Cardiac septum (tissue), 1 donor: ENCODE measurements around the gene CERK. TPM values are rescaled to one million over a fixed set of nuclear protein-coding genes. Genes with fewer than 3 reads are reported as not detected.
"Not testable (repeated sequence)": the region's sequence is repeated elsewhere in the genome, so short reads cannot be mapped to it uniquely, and the experiment has no call there.

ENCODE experiments used
- DNase-seq: peaks from one replicate; pipeline ENCODE4 v3.0.0-alpha.2; 2020; ENCODE audit warnings: low spot score
- intact Hi-C: fragments of 100-400 bp; cut with DNase I; formaldehyde crosslinking; loops from one replicate; pipeline ENCODE4 v1.14.0; 2022
- total RNA-seq: library from RNA; stranded (reverse); fragmentation: NEBNext Ultra II Directional; extraction: Animal tissue kit (Norgen Biotek cat#: 25700); gene quantifications from one replicate; pipeline ENCODE4 v1.2.1, GENCODE V29; 2021
- donor health status: DM: no; HTN: no; CAD: no.

The CERK gene
- total RNA-seq, 1 donor from 2014 or later = 60.0 TPM

GRCh38 chr22:46737105-46737975, 712 bp downstream of the CERK start:
- intact Hi-C loops = loop anchor here (5.0 kb wide), 2 partner anchors 160 to 190 kb away; no protein-coding TSS in a partner anchor
- no peak for DNase-seq

DNA sequence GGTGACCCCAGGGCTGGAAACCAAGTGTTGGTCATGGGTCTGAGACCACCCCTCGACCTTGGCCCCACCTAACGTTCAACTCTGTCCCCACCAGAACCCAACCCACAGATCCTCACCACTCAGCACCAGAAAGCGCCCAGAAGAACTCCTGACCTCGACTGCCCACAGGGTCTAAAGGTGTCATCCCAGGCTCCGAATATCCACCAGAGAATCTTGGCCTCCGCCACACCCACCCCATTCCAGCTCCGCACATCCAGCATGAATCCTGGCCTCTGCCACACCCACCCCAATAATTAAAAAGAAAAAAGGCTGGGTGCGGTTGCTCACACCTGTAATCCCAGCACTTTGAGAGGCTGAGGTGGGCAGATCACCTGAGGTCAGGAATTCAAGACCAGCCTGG, 1.3 kb downstream of the CERK start:
- intact Hi-C loops = loop anchor here (5.0 kb wide), 2 partner anchors 159 to 189 kb away; no protein-coding TSS in a partner anchor
- DNase-seq = no peak

DNA sequence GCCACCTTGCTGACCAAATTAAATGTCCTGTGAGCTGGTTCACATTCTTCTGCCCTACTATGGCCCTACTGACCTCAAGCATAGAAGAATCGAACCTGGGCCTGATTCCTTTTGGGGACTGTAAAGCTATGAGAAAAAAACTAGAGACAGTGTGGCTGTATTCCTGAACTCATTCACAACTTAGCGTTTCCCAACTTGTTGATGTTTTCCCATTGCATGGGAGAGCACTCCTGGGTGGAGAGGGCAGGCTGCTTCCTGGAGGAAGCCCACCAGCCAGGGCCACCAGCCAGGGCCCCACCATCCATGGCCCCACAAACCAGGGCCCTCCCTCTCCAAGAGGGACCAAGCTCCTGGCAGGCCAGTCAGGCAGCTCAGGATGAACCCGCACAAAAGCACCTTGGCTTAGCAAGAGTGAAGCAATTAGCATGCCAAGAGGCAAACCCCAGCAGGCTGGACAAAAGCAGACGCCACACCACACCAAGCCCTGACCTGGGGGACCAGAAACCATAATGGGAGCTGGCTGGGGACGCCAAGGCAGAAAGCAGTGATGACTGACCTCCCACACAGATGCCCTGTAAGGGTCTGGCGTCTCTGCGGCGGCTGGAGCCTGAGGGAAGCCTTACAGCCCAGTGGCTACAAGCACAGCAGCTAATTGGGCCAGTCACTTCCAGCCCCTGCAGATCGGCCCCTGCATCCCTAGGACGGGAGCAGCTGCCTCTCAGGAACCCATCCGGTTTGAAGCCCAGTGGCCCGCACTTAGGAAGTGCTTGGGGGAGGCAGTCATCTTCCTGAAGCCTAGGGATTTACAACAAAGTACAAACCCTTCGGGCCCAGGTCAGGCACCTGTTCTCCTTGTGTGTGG, 2.1 kb downstream of the CERK start:
- DNase-seq = no peak
- intact Hi-C loops = loop anchor here (5.0 kb wide), 2 partner anchors 159 to 189 kb away; no protein-coding TSS in a partner anchor

GRCh38 chr22:46734830-46735453, 3.1 kb downstream of the CERK start:
- no peak for DNase-seq
- intact Hi-C loops = loop anchor here (5.0 kb wide), 2 partner anchors 158 to 188 kb away; no protein-coding TSS in a partner anchor

- intact Hi-C loops, DNase-seq: not testable (repeated sequence)
These were observed 3.8 kb downstream of the CERK start for GRCh38 chr22:46734213-46734722.

DNA sequence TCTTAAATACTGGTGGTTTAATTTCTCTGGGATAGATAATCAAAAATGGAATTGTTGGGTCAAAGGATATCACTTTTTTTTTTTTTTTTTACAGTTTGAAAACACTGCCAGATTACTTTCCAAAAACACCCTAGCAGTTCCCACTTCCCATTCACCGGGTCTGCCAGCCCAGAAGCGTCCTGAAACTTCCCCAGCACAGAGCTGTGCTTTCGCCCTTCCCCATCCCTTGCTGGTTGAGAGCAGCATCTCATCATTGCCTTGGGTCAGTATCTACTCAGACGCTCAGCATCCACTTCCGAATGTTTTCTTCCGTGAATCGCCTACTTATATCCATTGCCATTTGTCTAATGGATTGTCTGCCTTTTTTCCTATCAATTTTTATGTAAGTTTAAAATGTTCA, 5.5 kb downstream of the CERK start:
- intact Hi-C loops = no loop called here

DNA sequence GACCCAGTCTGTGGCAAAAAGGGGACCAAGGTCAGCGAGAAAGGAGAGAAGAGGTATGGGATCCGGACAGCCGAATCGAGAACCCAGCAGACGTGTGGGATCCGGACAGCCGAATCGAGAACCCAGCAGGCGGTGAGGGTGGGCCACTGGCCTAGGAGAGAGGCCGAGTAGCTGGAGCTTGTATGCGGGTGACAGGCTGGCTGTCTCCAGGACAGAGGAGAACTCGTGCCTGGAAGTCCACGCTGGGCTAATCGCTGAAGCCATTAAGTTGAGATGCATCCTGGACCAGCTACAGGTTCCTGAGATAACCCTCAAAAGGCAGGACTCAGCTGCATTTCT, 6.0 kb downstream of the CERK start:
- no peak for DNase-seq
- intact Hi-C loops = no loop called here

More for the DNA sequence above, 5.5 kb downstream of the CERK start:
- DNase-seq = no peak

GRCh38 chr22:46731246-46732040, 6.6 kb downstream of the CERK start:
- intact Hi-C loops = no loop called here
- DNase-seq = no peak

DNA sequence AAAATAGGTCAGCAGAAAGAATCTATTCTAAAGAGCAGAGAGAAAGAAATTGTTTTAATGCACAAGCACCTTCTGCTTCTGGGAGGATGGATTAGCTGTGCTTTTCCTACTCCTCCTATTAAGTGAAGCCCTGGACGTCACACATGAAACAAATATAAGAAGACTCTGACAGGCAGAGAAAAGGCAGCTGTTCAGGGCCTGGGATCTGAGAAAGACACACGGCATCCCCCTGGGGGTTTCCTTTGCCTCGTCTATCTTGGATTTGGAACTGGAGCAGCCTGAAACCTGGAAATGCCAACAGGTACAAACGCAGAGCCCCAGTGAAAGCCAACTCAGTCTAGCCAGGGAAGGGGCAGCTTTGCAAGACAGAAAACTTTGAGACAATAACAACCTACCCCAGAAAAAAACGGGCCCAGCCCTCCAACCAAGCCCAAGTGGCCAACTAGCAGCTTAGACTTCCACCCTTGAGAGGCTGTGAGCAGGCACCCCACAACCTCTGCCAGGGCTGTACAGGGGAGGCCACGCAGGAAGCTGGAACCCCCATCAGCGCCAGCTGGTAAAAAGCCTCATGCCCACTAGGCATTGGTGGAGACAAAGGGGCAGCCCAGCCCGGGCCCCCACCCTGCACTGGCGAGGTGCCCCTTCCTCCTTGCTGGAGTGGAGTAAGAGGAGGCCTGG, 7.3 kb downstream of the CERK start:
- DNase-seq = no peak
- intact Hi-C loops = no loop called here

DNA sequence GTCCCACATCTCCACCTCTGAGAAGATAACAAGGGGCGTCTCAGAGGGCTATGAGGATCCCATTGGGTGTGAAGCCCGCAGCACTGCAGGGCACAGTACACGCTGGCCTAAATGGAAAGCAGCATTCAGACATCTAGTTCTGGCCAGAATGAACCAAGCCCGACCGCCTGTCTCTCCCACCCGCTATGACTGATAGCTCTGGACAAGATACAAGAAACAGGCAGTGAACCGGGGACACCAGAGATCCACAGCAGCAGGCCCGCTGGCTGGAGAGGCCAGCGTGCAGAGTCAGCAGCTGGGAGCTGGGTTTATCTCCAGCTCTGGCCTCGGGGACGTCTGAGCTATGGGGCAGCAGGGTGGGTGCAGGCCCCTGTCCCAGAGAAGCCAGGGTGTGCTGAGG, 9.6 kb downstream of the CERK start:
- DNase-seq = no peak
- intact Hi-C loops = loop anchor here (2.0 kb wide), 1 partner anchor 40 kb away; no protein-coding TSS in a partner anchor

DNA sequence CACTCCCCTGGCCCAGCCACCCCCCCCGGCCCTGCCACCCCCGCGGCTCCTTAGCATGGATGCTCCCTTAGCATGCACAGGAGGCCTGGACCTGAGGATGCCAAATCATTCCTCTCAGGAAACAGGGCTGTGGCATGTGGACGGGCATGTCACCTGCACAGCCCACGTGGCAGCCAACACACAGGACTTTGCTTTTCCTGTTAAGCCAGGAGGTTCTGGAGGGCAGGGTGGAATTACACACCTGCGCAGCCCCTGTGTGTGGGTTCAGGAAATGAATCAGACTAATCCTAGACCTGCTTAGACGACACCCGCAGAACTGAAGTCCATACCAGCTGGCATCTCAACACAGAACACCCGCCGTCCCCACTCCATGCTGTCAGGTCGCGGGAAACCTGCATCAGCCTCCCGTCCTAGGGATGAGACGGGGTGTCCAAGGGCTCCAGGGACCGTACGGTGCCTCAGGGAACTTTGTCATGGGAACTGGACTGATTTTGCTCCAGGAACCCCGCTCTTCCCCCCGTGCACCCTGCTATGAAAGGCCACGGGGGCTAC, 10.2 kb downstream of the CERK start:
- intact Hi-C loops = loop anchor here (2.0 kb wide), 1 partner anchor 39 kb away; no protein-coding TSS in a partner anchor
- DNase-seq = no peak

DNA sequence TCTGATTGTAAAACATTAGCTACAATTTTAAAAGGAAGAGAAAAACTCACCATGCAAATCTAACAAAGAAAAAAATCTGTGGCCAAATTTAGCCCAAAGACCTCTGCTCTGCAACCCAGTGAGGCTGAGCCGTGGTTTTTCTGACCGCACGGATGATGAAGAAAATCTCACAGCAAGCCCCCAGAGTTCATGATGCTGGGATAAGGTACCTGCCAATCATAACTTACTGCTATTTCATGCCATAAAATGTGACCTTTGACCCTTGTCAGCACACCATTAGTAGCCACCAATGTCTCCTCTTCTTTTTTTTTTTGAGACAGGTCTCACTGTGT, 11.1 kb downstream of the CERK start:
- intact Hi-C loops = no loop called here
- DNase-seq = no peak

- no peak for DNase-seq
These were observed 11.7 kb downstream of the CERK start for GRCh38 chr22:46726066-46726985.

GRCh38 chr22:46725096-46725495, 13.0 kb downstream of the CERK start:
- intact Hi-C loops = no loop called here
- no peak for DNase-seq

More at GRCh38 chr22:46726066-46726985, 11.7 kb downstream of the CERK start:
- intact Hi-C loops = no loop called here

- intact Hi-C loops = no loop called here
- DNase-seq = no peak
These were observed 14.2 kb downstream of the CERK start for GRCh38 chr22:46723882-46724281.

- DNase-seq = no peak
- intact Hi-C loops = no loop called here
These were observed 16.5 kb downstream of the CERK start for GRCh38 chr22:46721501-46722085.

GRCh38 chr22:46719921-46720320, 18.1 kb downstream of the CERK start:
- intact Hi-C loops = no loop called here
- no peak for DNase-seq
